Upper lobe of left lung (tissue), 4 donors: ENCODE data around the gene BRD7.

Experiments used
- POLR2AphosphoS5 ChIP-seq, 2 donors: sonication (generic); formaldehyde crosslinking; IDR thresholded peaks; one replicate each; pipeline ENCODE4 v1.5.1; 2017; ENCODE audit warnings: antibody characterized with exemption in 2 of 2
- TF ChIP-seq, protein P1 (sequence below), 6 experiments: fragments of 450-650 bp in 4 of 6; fragments of 200-600 bp in 2 of 6; sonication (generic) in 2 of 6; IDR thresholded peaks; one replicate each; pipeline ENCODE4 v1.5.1; 2016 to 2019; ENCODE audit warnings: antibody characterized with exemption in 6 of 6

DNA sequence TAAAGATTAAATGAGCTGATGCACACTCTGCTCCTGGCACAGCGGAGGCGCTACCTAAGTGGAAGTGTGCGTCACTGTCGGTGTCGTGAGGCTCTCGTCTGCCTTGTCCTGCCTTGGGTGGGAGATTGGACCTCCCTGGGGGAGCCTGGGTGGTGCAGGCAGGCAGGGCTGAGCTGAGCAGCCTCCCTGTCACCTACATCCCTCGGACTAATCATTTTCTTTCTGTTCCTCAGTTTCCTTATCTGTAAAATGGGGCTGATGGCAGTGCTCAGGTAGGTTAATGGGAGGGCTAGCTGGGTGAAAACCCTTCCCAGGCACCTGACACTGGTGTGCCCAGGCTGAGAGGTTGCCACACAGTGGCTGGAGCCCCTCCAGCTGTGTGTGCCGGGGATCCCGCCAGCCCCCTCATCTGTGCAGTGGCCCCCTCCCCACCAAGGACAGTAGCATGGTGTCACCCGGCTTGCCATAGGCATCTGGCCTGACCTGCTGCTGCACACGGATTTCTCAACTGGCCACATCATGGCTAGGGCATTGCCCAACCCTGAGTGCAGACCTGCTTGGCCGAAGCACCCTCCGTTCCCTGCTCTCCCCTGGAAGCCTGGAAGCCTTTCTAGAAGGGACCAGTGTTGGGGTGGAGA lies 98.2 kb downstream of the BRD7 start:
- no peak for TF ChIP-seq POLR2AphosphoS5 (IDR thresholded peaks at IDR 0.05)
- TF ChIP-seq, protein P1, sequence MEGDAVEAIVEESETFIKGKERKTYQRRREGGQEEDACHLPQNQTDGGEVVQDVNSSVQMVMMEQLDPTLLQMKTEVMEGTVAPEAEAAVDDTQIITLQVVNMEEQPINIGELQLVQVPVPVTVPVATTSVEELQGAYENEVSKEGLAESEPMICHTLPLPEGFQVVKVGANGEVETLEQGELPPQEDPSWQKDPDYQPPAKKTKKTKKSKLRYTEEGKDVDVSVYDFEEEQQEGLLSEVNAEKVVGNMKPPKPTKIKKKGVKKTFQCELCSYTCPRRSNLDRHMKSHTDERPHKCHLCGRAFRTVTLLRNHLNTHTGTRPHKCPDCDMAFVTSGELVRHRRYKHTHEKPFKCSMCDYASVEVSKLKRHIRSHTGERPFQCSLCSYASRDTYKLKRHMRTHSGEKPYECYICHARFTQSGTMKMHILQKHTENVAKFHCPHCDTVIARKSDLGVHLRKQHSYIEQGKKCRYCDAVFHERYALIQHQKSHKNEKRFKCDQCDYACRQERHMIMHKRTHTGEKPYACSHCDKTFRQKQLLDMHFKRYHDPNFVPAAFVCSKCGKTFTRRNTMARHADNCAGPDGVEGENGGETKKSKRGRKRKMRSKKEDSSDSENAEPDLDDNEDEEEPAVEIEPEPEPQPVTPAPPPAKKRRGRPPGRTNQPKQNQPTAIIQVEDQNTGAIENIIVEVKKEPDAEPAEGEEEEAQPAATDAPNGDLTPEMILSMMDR (IDR thresholded peaks at IDR 0.05) = no peak
